Stimulated activated effector memory CD8-positive, alpha-beta T cell treated with anti-CD3 and anti-CD28 coated beads, Interleukin-12 subunit alpha, Interleukin-12 subunit beta, amount 100 ng/mL, for 72 hours (primary cell): Measurements from ENCODE around the gene PRR4.

Source experiments
- ATAC-seq: fragments of 150-1000 bp; cut with Tn5 transposase; 2 replicates; pipeline ENCODE4 v1.10.0; 2021
- DNase-seq, 2 donors: peaks; one replicate each; pipeline ENCODE4 v3.0.0; 2021 to 2022; ENCODE audit warnings: low spot score in 2 of 2
- H3K27ac Mint-ChIP-seq: one replicate; pipeline ENCODE4 v1.8.0; 2022; ENCODE audit warnings: mild to moderate bottlenecking, mixed read lengths
- H3K36me3 Mint-ChIP-seq: one replicate; pipeline ENCODE4 v1.8.0; 2022; ENCODE audit warnings: mild to moderate bottlenecking, mixed read lengths
- H3K4me1 Mint-ChIP-seq: one replicate; pipeline ENCODE4 v1.8.0; 2022; ENCODE audit warnings: mixed read lengths
- H3K4me3 Mint-ChIP-seq: one replicate; pipeline ENCODE4 v1.8.0; 2022; ENCODE audit warnings: mild to moderate bottlenecking, mixed read lengths
- H3K9me3 Mint-ChIP-seq: one replicate; pipeline ENCODE4 v1.8.0; 2022; ENCODE audit warnings: mixed read lengths

Gene PRR4, protein sequence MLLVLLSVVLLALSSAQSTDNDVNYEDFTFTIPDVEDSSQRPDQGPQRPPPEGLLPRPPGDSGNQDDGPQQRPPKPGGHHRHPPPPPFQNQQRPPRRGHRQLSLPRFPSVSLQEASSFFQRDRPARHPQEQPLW

DNA sequence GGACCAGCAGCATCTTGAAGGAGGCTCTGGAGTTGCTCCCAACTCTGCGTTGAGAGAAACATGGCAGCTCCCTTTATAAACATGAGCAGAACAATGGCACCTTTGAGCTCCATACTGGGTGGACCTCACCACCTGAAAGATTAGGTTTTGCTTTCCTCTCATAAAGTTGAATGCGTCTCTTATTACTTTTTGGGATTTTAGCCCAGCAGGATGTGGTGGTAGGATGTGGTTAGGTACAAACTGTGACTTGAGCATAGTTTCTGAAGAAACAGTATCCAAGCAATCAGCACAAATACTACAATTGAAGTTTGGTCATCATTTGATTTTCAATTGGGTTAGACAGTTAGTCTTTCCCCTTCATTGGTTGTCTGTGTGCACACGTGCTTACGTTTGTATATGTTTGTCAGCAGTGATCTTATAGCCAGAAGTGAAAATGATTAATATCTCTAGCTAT lies at the start of gene PRR4:
Gene PRR4, minus strand, starts transcription at position 51 of the 454 bp plus-strand sequence. Its CDS starts 38 bp downstream, at position 13.
- peak; percentile 71 for ATAC-seq
- H3K9me3 Mint-ChIP-seq = no peaks in the 10 kb centered on the region
- H3K4me3 Mint-ChIP-seq = no peak within 1 kb of the TSS
- H3K4me1 Mint-ChIP-seq = peaks cover 42% of the 10 kb centered on the region
- no peak for DNase-seq
- no peak within 1 kb of the TSS for H3K27ac Mint-ChIP-seq
- peaks cover 9% of the 10 kb centered on the region for H3K36me3 Mint-ChIP-seq

DNA sequence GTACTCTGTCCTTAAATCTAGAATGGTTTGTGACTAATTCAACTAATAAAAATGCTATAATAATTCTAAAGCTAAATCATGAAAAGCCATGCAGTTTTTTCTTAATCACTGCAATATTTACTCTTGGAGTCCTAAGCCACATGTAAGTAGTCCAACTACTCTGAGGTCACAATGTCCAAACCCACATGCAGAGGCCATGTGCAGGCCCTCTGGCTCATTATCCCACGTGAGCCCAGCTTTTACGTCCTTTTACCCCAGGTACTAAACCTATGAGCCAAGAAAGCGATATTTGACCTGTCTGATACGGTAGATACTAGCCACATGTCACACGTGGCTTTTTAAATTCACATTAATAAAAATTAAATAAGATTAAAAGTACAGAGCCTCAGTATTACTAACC lies 47.6 kb upstream of the PRR4 start:
- ATAC-seq (no peak), DNase-seq (no peak)
- Mint-ChIP-seq H3K36me3 (no peaks in the 10 kb centered on the region), H3K27ac (no peak overlapping the region), H3K4me1 (no peaks in the 10 kb centered on the region), H3K4me3 (no peak overlapping the region), H3K9me3 (peaks cover 2% of the 10 kb centered on the region)

DNA sequence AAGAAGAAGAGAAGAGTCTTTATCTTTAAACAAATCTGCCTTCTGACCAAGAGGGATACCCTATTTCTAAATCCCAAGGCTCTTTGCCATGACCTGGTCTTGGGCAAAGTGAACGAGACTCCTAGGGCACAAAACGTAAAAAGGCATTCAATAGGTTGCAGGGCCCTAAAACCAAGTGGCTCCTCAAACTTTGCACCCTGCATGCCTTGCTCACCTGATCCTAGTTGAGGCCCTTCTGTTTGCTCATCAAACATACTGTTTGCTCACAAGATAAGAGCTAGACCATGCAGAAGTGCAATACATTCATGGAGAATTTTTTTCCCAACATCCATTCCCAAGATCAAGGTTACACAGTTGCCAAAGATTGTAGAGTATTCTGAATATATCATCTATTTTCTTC lies 42.7 kb upstream of the PRR4 start:
- Mint-ChIP-seq H3K27ac (no peak overlapping the region), H3K36me3 (no peaks in the 10 kb centered on the region), H3K4me1 (no peaks in the 10 kb centered on the region), H3K9me3 (no peaks in the 10 kb centered on the region), H3K4me3 (no peak overlapping the region)
- ATAC-seq (no peak), DNase-seq (no peak)

DNA sequence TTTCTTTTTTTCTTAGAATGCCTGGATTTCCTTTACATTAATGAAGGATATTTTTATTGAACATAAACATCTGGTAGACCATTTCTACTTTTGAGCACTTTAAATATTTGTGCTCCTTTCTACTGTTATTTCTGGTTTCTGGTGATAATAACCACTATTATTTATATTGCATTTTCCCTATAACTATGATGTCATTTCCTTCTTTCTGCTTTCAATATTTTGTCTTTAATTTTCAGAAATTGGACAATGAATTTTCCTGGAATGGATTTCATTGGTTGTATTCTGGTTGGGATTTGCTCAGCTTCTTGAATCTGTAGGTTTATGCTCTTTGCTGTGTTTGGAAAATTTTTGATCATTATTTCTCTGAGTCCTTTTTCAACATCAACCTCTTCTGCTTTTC lies 40.0 kb upstream of the PRR4 start:
- H3K4me3 Mint-ChIP-seq = no peak overlapping the region

DNA sequence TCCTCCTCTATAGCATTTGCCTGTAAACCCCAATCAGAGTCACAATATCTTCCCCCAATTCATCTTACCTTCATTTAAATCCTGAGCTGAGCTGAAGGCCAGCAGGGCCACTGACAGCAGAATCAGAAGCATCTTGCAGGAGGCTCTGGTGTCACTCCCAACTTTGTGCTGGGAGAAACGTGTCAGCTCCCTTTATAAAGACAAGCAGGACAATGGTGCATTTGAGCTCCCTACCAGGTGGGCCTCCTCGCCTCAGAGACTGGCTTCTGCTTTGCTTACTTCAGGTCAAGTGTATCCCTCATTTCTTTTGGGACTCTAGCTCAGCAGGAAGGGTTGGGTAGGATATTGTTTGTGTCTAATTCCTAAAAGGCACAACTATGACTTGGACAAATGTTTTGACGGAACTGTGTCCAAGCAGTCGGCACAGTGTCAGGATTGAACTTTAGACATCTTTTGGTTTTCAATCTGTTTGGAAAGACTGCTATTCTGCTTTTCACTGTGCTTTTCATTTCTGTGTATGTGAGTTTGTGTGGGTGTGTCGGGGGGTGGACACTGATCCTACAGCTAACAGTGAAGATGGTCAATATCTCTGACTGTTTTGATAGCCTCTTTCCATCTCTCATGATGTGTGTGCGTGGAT lies 34.9 kb upstream of the PRR4 start, which contains the start of gene PRH1:
Gene PRH1, minus strand, starts transcription at position 170 of the 640 bp plus-strand sequence. Its CDS starts 38 bp downstream, at position 132.
- H3K36me3 Mint-ChIP-seq = no peaks in the 10 kb centered on the region

More for the DNA sequence above, 40.0 kb upstream of the PRR4 start:
- no peak overlapping the region for H3K27ac Mint-ChIP-seq
- H3K36me3 Mint-ChIP-seq = no peaks in the 10 kb centered on the region
- ATAC-seq (no peak), DNase-seq (no peak)
- no peaks in the 10 kb centered on the region for H3K4me1 Mint-ChIP-seq
- no peaks in the 10 kb centered on the region for H3K9me3 Mint-ChIP-seq

DNA sequence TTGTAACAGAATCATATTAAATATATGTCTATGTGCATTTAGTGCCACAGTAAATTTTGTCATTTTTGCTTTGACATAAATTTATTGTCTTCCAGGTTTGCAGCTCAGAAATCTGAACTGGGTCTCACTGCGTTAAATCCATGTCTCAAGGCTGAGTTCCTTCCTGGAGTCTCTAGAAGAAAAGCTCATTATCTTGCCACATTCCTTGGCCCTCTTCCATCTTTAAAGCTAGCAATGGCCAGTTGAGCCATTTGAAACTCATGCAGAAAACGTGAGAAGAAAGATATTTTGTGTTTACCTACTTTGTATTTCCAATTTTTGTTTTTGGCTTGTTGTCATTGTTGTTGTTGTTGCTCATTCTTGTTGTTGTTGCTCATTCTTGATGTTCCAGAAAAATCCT lies 24.1 kb upstream of the PRR4 start:
- Mint-ChIP-seq H3K27ac (no peak overlapping the region), H3K4me1 (no peaks in the 10 kb centered on the region), H3K9me3 (no peaks in the 10 kb centered on the region), H3K36me3 (peaks cover under 1% of the 10 kb centered on the region), H3K4me3 (no peak overlapping the region)
- no peak for ATAC-seq
- no peak for DNase-seq

More for the DNA sequence above, 34.9 kb upstream of the PRR4 start, which contains the start of gene PRH1:
- Mint-ChIP-seq H3K4me3 (no peak within 1 kb of the TSS), H3K4me1 (no peaks in the 10 kb centered on the region), H3K27ac (no peak within 1 kb of the TSS), H3K9me3 (no peaks in the 10 kb centered on the region)
- ATAC-seq = no peak
- DNase-seq = no peak

DNA sequence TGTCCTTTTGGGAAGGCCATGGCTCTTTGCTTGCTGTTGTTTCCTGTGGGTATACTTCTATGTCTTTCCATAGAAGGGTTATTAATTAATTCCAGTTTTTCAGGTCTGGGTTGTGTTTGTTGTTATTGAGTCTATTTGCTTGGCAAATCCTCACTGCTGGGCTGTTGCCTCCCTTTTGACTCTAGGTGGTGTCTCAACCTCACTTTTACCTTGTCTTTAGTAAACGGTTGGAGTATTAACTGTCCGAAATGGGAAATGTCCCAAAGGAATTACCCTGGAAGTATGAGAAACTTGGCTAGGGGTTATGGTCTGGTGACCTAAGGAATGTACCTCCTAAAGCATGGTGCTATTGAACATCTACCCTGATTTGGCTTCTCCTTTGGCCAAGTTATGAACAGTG lies 18.1 kb upstream of the PRR4 start:
- DNase-seq (no peak), ATAC-seq (no peak)
- H3K4me3 Mint-ChIP-seq = no peak overlapping the region
- H3K4me1 Mint-ChIP-seq = no peaks in the 10 kb centered on the region
- no peaks in the 10 kb centered on the region for H3K36me3 Mint-ChIP-seq
- H3K9me3 Mint-ChIP-seq = peaks cover 6% of the 10 kb centered on the region
- no peak overlapping the region for H3K27ac Mint-ChIP-seq

DNA sequence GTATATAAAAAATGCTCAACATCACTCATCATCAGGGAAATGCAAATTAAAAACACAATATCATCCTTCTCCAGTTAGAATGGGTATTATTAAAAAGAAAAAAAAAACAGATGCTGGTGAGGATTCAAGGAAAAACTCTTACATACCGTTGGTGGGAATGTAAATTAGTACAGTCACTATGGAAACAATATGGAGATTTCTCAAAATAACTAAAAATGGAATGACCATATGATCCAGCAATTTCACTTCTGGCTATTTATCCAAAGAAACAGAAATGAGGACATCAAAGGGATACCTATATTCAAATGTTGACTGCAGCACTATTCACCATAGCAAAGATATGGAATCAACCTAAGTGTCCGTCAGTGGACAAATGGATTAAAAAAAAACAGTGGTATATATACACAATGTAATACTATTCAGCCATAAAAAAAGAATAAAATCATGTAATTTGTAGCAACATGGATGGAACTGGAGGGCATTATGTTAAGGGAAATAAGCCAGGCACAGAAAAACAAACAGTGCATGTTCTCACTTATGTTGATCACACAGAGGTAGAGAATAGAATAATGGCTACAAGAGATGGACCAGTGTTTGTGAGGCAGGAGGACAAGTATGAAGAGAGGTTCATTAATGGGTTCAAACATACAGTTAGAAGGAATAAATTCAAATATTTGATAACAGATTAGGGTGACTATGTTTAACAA lies 14.4 kb upstream of the PRR4 start:
- H3K36me3 Mint-ChIP-seq = no peaks in the 10 kb centered on the region
- H3K9me3 Mint-ChIP-seq = peaks cover 23% of the 10 kb centered on the region
- ATAC-seq (no peak), DNase-seq (no peak)
- no peak overlapping the region for H3K27ac Mint-ChIP-seq
- H3K4me3 Mint-ChIP-seq = no peak overlapping the region
- no peaks in the 10 kb centered on the region for H3K4me1 Mint-ChIP-seq

DNA sequence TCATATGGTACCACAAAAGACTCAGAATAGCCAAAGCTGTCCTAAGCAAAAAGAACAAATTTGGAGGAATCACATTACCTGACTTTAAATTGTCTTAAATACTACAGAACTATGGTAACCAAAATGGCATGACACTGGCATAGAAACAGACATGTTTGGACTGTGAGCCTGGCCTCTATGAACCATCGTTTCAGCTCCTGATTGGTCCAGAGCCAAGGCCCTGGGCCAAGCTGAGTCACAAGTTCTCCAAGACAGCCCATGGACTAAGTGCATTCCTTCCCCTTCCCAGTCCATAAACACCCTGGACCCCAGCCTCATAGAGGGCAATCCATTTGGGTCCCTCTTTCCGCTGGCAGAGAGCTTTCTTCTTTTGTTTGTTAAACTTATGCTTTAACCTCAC lies 12.1 kb upstream of the PRR4 start:
- Mint-ChIP-seq H3K4me1 (no peaks in the 10 kb centered on the region), H3K36me3 (no peaks in the 10 kb centered on the region), H3K9me3 (peaks cover 31% of the 10 kb centered on the region), H3K4me3 (no peak overlapping the region), H3K27ac (no peak overlapping the region)
- no peak for DNase-seq
- no peak for ATAC-seq

DNA sequence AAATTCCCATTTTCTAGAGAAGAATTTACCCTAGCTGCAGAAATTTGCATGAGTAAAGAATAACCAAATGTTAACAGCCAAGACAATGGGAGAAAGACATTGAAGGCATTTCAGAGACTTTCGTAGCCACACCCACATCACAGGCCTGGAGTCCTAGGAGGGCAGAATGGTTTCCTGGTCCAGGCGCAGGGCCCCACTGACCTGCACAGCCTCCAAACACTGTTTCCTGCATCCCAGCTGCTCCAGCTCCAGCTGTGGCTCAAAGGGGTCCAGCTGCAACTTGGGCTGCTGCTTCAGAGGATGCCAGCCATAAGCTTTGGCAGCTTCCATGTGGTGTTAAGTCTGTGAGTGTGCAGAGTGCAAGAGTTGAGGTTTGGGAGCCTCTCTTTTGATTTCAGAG lies 6.5 kb upstream of the PRR4 start:
- no peak for ATAC-seq
- Mint-ChIP-seq H3K36me3 (no peaks in the 10 kb centered on the region), H3K27ac (no peak overlapping the region), H3K4me1 (peaks cover 38% of the 10 kb centered on the region), H3K4me3 (no peak overlapping the region), H3K9me3 (peaks cover 20% of the 10 kb centered on the region)
- DNase-seq = no peak

DNA sequence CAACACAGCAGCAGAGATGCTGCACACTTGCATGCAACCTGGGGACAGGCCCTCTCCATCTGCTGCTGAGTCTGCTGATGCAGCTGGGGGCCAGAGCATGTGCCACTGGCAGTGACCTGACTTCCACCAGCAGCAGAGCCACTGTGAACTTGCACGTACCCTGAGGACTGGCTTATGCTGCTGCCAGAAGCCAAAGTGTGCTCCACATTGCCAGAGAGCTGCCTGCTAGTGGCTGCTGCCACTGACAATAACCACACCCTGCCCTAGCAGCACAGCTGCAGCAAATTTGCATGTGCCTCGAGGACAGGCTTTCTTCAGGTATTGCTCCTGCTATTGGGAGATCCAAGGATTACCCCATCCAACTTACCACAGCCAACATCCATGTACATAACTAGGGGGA lies 4.5 kb upstream of the PRR4 start:
- Mint-ChIP-seq H3K36me3 (no peaks in the 10 kb centered on the region), H3K27ac (no peak overlapping the region), H3K4me1 (peaks cover 46% of the 10 kb centered on the region), H3K9me3 (peaks cover 9% of the 10 kb centered on the region), H3K4me3 (no peak overlapping the region)
- DNase-seq (no peak), ATAC-seq (no peak)

DNA sequence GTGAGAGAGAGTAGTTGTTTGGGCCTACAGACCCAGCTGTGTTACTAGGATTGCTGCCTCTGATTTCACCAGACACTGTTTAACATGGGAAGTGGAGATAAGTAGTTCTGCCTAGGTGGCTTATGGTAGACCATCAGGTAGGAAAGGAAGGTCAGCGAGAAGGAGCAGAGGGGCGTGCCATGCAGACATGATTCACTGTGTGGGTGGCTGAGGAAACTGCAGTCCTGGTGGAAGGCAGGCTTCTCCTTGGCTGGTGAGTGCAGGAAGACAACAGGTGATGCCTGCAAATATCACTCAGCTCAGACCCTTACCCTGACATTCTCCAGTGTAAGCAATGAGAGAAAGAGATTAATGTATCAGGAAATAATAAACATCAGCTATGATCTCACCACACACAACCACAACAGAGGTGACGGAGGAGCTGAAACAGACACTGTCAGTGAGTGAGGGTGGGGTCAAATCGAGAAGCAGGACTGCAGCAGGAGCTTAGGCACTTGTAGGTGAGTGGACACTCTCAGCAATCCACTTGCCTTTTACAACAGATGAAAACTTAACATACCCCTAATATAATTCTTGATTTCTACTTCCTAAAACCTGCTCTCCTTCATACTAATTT lies 2.1 kb upstream of the PRR4 start:
- ATAC-seq (peak; percentile 58), DNase-seq (no peak)
- Mint-ChIP-seq H3K27ac (peak overlapping the region; percentile 29), H3K36me3 (peaks cover 9% of the 10 kb centered on the region), H3K4me1 (peaks cover 46% of the 10 kb centered on the region), H3K4me3 (no peak overlapping the region), H3K9me3 (no peaks in the 10 kb centered on the region)

DNA sequence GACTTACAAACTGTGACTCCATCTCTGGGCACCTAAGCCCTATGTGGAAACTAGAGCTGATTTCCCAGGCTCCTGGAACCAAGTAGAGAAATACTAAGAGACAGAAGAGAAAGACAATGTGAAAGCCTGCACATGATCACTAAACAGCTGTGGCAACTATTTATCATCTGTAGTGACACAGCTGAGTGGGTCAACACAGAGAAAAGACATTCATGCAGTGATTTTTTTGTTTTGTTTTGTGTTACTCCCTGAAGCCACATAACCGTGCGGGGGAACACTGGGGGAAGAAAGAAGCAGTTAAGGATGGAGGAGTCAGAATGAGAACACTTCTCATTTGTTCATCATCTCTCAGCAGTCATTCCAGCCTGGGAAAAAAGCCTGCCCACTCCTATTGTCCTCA lies 1.5 kb downstream of the PRR4 start:
- ATAC-seq (no peak), DNase-seq (no peak)
- peaks cover 28% of the 10 kb centered on the region for H3K4me1 Mint-ChIP-seq
- H3K27ac Mint-ChIP-seq = no peak overlapping the region
- no peaks in the 10 kb centered on the region for H3K9me3 Mint-ChIP-seq
- H3K4me3 Mint-ChIP-seq = no peak overlapping the region
- H3K36me3 Mint-ChIP-seq = peaks cover 9% of the 10 kb centered on the region

DNA sequence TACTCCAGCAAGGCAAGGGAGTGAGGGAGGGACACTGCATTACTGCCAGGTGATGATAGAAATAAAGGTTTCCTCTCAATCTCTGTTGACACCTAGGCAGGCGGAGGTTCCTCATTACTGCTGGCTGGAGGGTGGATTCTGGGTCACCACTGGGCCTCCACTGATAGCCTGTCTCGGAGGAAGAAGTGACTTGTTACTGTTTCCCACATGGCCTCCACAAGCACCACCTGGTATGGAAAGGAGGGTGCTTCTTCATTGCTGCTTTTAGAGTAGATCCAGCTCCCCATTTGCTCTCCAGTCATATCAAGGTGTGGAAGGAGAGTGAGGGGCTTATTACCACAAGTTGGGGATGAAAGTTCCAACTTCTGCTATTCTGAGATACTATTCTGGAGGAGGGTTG lies 6.4 kb downstream of the PRR4 start:
- ATAC-seq = no peak
- H3K4me3 Mint-ChIP-seq = no peak overlapping the region
- no peaks in the 10 kb centered on the region for H3K4me1 Mint-ChIP-seq
- DNase-seq = no peak
- H3K27ac Mint-ChIP-seq = no peak overlapping the region
- H3K9me3 Mint-ChIP-seq = no peaks in the 10 kb centered on the region
- peaks cover 15% of the 10 kb centered on the region for H3K36me3 Mint-ChIP-seq

DNA sequence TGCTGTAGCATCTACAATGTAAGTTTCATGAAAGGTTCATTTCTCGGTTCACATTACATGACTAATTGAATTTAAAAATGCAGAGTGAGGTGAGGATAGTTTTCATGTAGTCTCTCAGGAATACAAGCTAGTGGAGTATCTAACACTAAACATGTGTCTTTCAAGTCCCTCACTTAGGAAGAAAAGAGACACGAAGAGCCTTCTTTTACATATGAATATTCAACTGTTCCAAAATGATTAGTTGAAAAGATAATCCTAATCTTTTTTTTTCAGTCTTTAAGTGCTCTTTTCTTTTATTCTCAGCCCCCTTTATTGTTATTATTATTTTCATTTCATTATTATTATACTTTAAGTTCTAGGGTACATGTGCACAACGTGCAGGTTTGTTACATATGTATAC lies 10.8 kb downstream of the PRR4 start:
- peaks cover 7% of the 10 kb centered on the region for H3K36me3 Mint-ChIP-seq
- H3K4me3 Mint-ChIP-seq = no peak overlapping the region
- no peak overlapping the region for H3K27ac Mint-ChIP-seq
- no peaks in the 10 kb centered on the region for H3K4me1 Mint-ChIP-seq
- H3K9me3 Mint-ChIP-seq = no peaks in the 10 kb centered on the region
- no peak for DNase-seq
- no peak for ATAC-seq
